CD8-positive, alpha-beta memory T cell (primary cell): Measurements from ENCODE around the gene TTF2. TPM values are rescaled to one million over a fixed set of nuclear protein-coding genes. Genes with fewer than 3 reads are reported as not detected.

ENCODE experiments used
- CTCF ChIA-PET: fragments of 350-600 bp; sonication (Branson Sonifier 250); formaldehyde crosslinking; loops from one replicate; lab custom pipeline; 2021; ENCODE audit warnings: antibody characterized with exemption; lab: Charles Lee
- POLR2A ChIA-PET: fragments of 350-600 bp; sonication (Branson Sonifier 250); formaldehyde crosslinking; loops from one replicate; lab custom pipeline; 2021; ENCODE audit warnings: antibody characterized with exemption; lab: Charles Lee
- DNase-seq, 5 donors: peaks; one replicate each; pipeline versions ENCODE4 v3.0.0 to v3.0.0-alpha.2; 2020 to 2022; ENCODE audit warnings: mixed read lengths in 1 of 5
- H3K27ac ChIP-seq: one replicate; pipeline ENCODE4 v1.7.0; 2013; ENCODE audit warnings: low read depth, mild to moderate bottlenecking, low read length, moderate library complexity
- H3K27me3 ChIP-seq: 2 replicates; pipeline ENCODE4 v1.7.0; 2013; ENCODE audit warnings: low read length, mild to moderate bottlenecking; ENCODE audit not compliant: insufficient read depth, poor library complexity, severe bottlenecking
- H3K36me3 ChIP-seq: 2 replicates; pipeline ENCODE4 v1.7.0; 2013; ENCODE audit warnings: mild to moderate bottlenecking, low read length, moderate library complexity; ENCODE audit not compliant: insufficient read depth
- H3K4me1 ChIP-seq: 2 replicates; pipeline ENCODE4 v1.7.0; 2013; ENCODE audit warnings: mild to moderate bottlenecking, low read length, moderate library complexity; ENCODE audit not compliant: insufficient read depth
- H3K4me3 ChIP-seq: 2 replicates; pipeline ENCODE4 v1.7.0; 2013; ENCODE audit warnings: mild to moderate bottlenecking, low read length
- H3K9me3 ChIP-seq: 2 replicates; pipeline ENCODE4 v1.7.0; 2013; ENCODE audit warnings: mild to moderate bottlenecking, low read length
- H3K27ac Mint-ChIP-seq, 8 donors: one replicate each; pipeline ENCODE4 v1.8.0; 2020 to 2021; ENCODE audit warnings: mixed read lengths in 8 of 8, mild to moderate bottlenecking in 6 of 8, inconsistent platforms in 3 of 8, moderate library complexity in 3 of 8
- H3K27me3 Mint-ChIP-seq, 2 donors: one replicate each; pipeline ENCODE4 v1.8.0; 2020 to 2021; ENCODE audit warnings: mixed read lengths in 2 of 2, mild to moderate bottlenecking in 1 of 2, moderate library complexity in 1 of 2
- H3K36me3 Mint-ChIP-seq, 3 donors: one replicate each; pipeline ENCODE4 v1.8.0; 2020 to 2021; ENCODE audit warnings: mixed read lengths in 3 of 3, inconsistent platforms in 1 of 3, mild to moderate bottlenecking in 1 of 3
- H3K4me1 Mint-ChIP-seq, 3 donors: one replicate each; pipeline ENCODE4 v1.8.0; 2020 to 2021; ENCODE audit warnings: mixed read lengths in 3 of 3, inconsistent platforms in 1 of 3, mild to moderate bottlenecking in 1 of 3
- H3K4me3 Mint-ChIP-seq, 7 donors: one replicate each; pipeline ENCODE4 v1.8.0; 2020 to 2021; ENCODE audit warnings: mixed read lengths in 7 of 7, mild to moderate bottlenecking in 6 of 7, moderate library complexity in 4 of 7, inconsistent platforms in 2 of 7
- H3K9me3 Mint-ChIP-seq, 5 donors: one replicate each; pipeline ENCODE4 v1.8.0; 2020 to 2022; ENCODE audit warnings: mixed read lengths in 5 of 5, mild to moderate bottlenecking in 3 of 5, moderate library complexity in 2 of 5, inconsistent platforms in 1 of 5
- polyA plus RNA-seq: library from polyadenylated mRNA; unstranded; fragments of 300-500 nt; fragmentation: Illumina TruSeq; gene quantifications from one replicate; pipeline ENCODE4 v1.2.3, GENCODE V29; 2021
- total RNA-seq, 2 experiments: library from RNA; stranded (reverse); gene quantifications; one replicate each; pipeline ENCODE4 v1.2.3, GENCODE V29; 2021

The TTF2 gene
- total RNA-seq (10 to 100 TPM; 89.0 TPM), polyA plus RNA-seq (11.7 TPM)

DNA sequence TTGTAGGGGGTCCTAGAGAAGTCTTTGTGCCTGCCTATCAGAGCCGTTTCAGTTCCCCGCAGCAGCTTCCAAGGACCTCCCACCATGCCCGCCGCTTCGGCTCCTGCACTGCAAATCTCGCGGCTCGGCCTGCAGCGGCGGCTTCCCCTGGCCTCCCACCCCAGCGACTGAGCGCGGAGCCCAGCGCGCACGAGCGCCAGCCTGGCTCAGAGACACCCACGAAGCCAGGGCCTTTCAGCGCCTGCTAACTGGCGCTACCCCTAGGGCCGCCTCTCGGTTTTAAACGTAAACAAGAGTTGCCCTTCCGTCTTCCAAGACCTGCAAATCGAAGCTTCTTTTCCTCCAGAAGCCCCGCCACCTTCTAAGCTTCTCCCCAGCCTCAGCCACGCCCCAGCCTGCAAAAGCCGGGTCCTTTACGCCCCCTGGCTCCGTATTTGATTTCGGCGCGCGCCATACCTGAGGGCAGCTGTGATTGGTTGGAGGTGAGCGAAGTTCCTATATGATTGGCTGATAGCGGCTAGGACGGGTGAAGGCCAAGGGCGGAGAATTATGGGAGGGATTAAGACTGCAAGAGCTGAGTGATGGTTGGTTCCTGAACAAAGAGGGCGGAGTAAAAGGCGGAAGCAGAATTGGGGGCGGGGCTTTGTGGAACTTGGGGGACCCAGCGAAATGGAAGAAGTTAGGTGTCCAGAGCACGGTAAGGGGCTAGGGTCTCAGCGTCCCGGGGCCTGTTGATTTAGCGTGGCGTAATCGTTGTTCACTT lies at the start of gene TTF2:
TTF2 (plus strand) TSS at position 649 of the 763 bp plus-strand sequence; CDS start at position 670, 21 bp downstream.
- Histone ChIP-seq H3K27ac (peak within 1 kb of the TSS; percentile 81), H3K4me3 (peak within 1 kb of the TSS; percentile 76), H3K9me3 (no peaks in the 10 kb centered on the region), H3K27me3 (no peaks in the 10 kb centered on the region), H3K36me3 (no peaks in the 10 kb centered on the region), H3K4me1 (peaks cover 10% of the 10 kb centered on the region)
- peaks cover 39 to 58% (median 56%) of the 10 kb centered on the region in 3 donors for H3K4me1 Mint-ChIP-seq
- no peaks in the 10 kb centered on the region for H3K27me3 Mint-ChIP-seq
- H3K27ac Mint-ChIP-seq = peak within 1 kb of the TSS in 3 of 8 donors; percentile 64 to 90 (median 78)
- peaks cover 4 to 21% (median 10%) of the 10 kb centered on the region in 3 donors for H3K36me3 Mint-ChIP-seq
- POLR2A ChIA-PET = interaction anchor here (0.6 to 1.4 kb wide), 11 partner anchors 8 to 322 kb away, joined by 3 to 6 read pairs (median 3); no protein-coding TSS in a partner anchor
- peak; percentile 91 to 99 (median 98) for DNase-seq
- no peak within 1 kb of the TSS for H3K4me3 Mint-ChIP-seq
- CTCF ChIA-PET = interaction anchor here (0.8 to 2.4 kb wide), 12 partner anchors 12 to 698 kb away, joined by 3 to 17 read pairs (median 4); no protein-coding TSS in a partner anchor
- no peaks in the 10 kb centered on the region for H3K9me3 Mint-ChIP-seq

DNA sequence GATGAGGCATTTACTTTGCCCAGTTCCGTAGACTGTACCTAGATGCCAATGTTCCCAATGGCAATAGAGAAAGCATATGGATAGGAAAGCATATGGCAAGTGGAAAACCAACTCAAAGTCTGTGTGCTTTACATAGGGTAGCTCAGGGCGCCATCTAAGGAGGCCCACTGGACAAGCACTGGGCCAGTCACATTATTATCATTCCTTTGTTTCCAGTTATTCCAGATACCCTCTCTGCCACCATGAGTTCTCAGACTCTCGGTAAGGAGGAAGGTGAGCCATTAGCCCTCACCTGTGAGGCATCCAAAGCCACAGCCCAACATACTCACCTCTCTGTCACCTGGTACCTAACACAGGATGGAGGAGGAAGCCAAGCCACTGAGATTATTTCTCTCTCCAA lies 48.8 kb upstream of the TTF2 start:
- H3K36me3 Mint-ChIP-seq = peaks cover 0 to 4% (median 0%) of the 10 kb centered on the region in 3 donors
- peaks cover 19 to 58% (median 30%) of the 10 kb centered on the region in 3 donors for H3K4me1 Mint-ChIP-seq
- Histone ChIP-seq H3K9me3 (no peaks in the 10 kb centered on the region), H3K36me3 (no peaks in the 10 kb centered on the region), H3K4me1 (peaks cover 32% of the 10 kb centered on the region), H3K4me3 (no peak overlapping the region), H3K27ac (no peak overlapping the region), H3K27me3 (no peaks in the 10 kb centered on the region)
- H3K4me3 Mint-ChIP-seq = peak overlapping the region in 1 of 7 donors; percentile 19
- H3K27ac Mint-ChIP-seq = no peak overlapping the region
- POLR2A ChIA-PET = no interaction called here
- CTCF ChIA-PET = no interaction called here
- peaks cover 0 to 6% of the 10 kb centered on the region in 2 donors for H3K27me3 Mint-ChIP-seq
- no peak for DNase-seq
- H3K9me3 Mint-ChIP-seq = no peaks in the 10 kb centered on the region

DNA sequence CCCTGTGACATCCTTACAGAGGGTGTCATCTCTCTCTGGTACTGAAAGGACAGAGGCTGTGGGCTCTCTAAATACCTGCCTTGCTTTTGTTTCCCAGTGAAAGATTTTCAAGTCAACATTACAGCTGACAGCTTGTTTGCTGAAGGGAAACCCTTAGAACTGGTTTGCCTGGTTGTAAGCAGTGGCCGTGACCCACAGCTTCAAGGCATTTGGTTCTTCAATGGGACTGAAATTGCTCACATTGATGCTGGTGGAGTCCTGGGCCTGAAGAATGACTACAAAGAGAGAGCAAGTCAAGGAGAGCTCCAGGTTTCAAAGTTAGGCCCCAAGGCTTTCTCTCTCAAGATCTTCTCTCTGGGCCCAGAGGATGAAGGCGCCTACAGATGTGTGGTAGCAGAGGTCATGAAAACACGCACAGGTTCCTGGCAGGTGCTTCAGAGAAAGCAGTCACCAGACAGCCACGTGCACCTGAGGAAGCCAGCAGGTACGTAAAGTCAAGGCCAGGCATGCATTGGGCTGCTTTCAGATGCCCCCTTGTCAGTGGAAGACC lies 46.7 kb upstream of the TTF2 start:
- Mint-ChIP-seq H3K27me3 (peaks cover 0 to 15% of the 10 kb centered on the region in 2 donors), H3K27ac (peak overlapping the region in 1 of 8 donors; percentile 75), H3K36me3 (peaks cover 0 to 4% (median 0%) of the 10 kb centered on the region in 3 donors), H3K9me3 (no peaks in the 10 kb centered on the region), H3K4me1 (peaks cover 14 to 45% (median 15%) of the 10 kb centered on the region in 3 donors), H3K4me3 (peak overlapping the region in 2 of 7 donors; percentile 28 to 64)
- Histone ChIP-seq H3K27me3 (no peaks in the 10 kb centered on the region), H3K27ac (no peak overlapping the region), H3K4me3 (no peak overlapping the region), H3K9me3 (no peaks in the 10 kb centered on the region), H3K4me1 (peaks cover 20% of the 10 kb centered on the region), H3K36me3 (no peaks in the 10 kb centered on the region)
- ChIA-PET CTCF (no interaction called here), POLR2A (no interaction called here)
- no peak for DNase-seq

DNA sequence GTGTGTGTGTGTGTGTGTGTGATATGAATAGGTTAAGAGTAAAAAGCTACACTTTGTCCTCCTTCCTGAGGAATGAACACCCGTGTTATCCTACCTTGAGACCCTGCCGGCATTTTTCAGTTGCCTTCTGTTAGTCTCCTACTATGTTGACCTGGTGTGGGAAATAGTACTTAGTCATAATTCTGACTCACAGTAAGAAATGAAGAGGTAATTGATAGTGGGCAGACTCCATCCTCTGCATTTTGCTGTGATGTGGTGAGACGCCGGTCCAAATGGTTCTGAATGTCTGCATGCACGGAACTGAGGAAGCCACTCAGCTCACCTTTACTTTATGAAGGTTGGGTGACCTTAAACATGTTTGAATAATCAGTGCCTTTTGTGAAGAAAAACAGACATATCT lies 45.9 kb upstream of the TTF2 start:
- Mint-ChIP-seq H3K27me3 (peaks cover 0 to 17% of the 10 kb centered on the region in 2 donors), H3K4me1 (peaks cover 7 to 36% (median 7%) of the 10 kb centered on the region in 3 donors)

DNA sequence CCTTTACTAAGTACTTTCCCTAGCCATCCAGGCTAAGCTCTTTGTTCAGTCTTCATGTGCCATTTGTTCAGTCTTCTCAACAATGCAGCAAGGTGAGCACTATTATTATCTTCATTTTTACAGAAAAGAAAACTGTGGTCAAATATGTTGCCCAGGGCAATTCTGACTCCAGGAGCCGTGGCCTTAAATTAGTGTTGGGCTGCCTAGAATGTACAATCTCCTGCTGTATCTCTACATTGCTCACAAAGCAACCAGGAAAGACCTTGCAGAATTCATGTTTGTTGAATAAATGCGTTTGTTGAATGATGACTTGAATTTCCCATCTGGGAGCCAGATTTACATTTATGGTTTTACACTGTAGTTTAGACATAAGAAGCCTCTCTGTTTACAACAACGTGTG lies 44.4 kb upstream of the TTF2 start:
- H3K9me3 ChIP-seq = no peaks in the 10 kb centered on the region
- no peaks in the 10 kb centered on the region for H3K9me3 Mint-ChIP-seq
- H3K27me3 Mint-ChIP-seq = peaks cover 3 to 23% of the 10 kb centered on the region in 2 donors
- no peaks in the 10 kb centered on the region for H3K36me3 ChIP-seq
- ChIA-PET POLR2A (no interaction called here), CTCF (no interaction called here)
- peaks cover 0 to 6% (median 0%) of the 10 kb centered on the region in 3 donors for H3K36me3 Mint-ChIP-seq
- peak overlapping the region in 1 of 8 donors; percentile 73 for H3K27ac Mint-ChIP-seq
- no peak overlapping the region for H3K4me3 ChIP-seq
- H3K4me3 Mint-ChIP-seq = peak overlapping the region in 1 of 7 donors; percentile 15
- DNase-seq = no peak
- peaks cover 4% of the 10 kb centered on the region for H3K4me1 ChIP-seq
- no peak overlapping the region for H3K27ac ChIP-seq
- H3K4me1 Mint-ChIP-seq = peaks cover 0 to 23% (median 0%) of the 10 kb centered on the region in 3 donors
- H3K27me3 ChIP-seq = no peaks in the 10 kb centered on the region

More for the DNA sequence above, 45.9 kb upstream of the TTF2 start:
- ChIA-PET POLR2A (no interaction called here), CTCF (no interaction called here)
- DNase-seq = no peak
- Histone ChIP-seq H3K27ac (no peak overlapping the region), H3K27me3 (no peaks in the 10 kb centered on the region), H3K4me1 (peaks cover 12% of the 10 kb centered on the region), H3K36me3 (no peaks in the 10 kb centered on the region), H3K4me3 (no peak overlapping the region), H3K9me3 (no peaks in the 10 kb centered on the region)
- no peaks in the 10 kb centered on the region for H3K9me3 Mint-ChIP-seq
- H3K4me3 Mint-ChIP-seq = peak overlapping the region in 1 of 7 donors; percentile 52
- peak overlapping the region in 2 of 8 donors; percentile 41 to 79 for H3K27ac Mint-ChIP-seq
- peaks cover 0 to 4% (median 0%) of the 10 kb centered on the region in 3 donors for H3K36me3 Mint-ChIP-seq

DNA sequence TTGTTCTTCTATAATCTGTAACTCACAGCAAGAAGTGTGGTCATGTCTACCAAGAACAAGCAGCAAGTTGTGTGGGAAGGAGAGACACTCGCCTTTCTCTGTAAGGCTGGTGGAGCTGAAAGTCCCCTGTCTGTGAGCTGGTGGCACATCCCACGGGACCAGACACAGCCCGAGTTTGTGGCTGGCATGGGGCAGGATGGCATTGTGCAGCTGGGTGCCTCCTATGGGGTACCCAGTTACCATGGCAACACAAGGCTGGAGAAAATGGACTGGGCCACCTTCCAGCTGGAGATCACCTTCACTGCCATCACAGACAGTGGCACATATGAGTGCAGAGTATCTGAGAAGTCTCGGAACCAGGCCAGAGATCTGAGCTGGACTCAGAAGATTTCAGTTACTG lies 43.1 kb upstream of the TTF2 start:
- H3K36me3 ChIP-seq = no peaks in the 10 kb centered on the region
- peaks cover 3 to 29% of the 10 kb centered on the region in 2 donors for H3K27me3 Mint-ChIP-seq
- H3K27ac ChIP-seq = no peak overlapping the region
- ChIA-PET POLR2A (no interaction called here), CTCF (no interaction called here)
- no peaks in the 10 kb centered on the region for H3K9me3 Mint-ChIP-seq
- no peak for DNase-seq
- H3K27ac Mint-ChIP-seq = no peak overlapping the region
- peaks cover 0 to 17% (median 0%) of the 10 kb centered on the region in 3 donors for H3K4me1 Mint-ChIP-seq
- no peaks in the 10 kb centered on the region for H3K9me3 ChIP-seq
- H3K36me3 Mint-ChIP-seq = peaks cover 0 to 2% (median 0%) of the 10 kb centered on the region in 3 donors
- peaks cover 4% of the 10 kb centered on the region for H3K4me1 ChIP-seq
- H3K4me3 ChIP-seq = no peak overlapping the region
- no peaks in the 10 kb centered on the region for H3K27me3 ChIP-seq
- no peak overlapping the region for H3K4me3 Mint-ChIP-seq

DNA sequence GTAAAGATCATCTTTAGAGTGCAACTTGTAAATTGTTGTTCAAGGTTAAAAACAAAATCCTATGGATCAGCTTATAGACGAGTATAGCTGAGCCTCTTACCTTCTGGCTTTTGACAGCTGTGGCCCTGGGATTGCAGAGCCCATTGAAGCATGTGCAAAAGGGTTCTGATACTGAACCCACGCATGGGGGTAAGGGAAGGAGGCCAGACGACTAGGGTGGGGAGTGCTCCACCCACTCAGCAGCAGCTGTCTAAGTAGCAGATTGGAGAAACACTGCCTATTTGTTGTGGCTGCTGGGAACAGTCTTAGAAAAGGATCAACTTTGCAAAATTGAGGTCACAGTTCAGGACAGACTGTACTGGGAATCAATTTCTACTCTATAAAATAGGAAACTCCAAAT lies 42.5 kb upstream of the TTF2 start:
- Mint-ChIP-seq H3K27ac (no peak overlapping the region), H3K4me1 (peaks cover 0 to 17% (median 0%) of the 10 kb centered on the region in 3 donors), H3K27me3 (peaks cover 3 to 29% of the 10 kb centered on the region in 2 donors), H3K4me3 (no peak overlapping the region), H3K36me3 (peaks cover 0 to 2% (median 0%) of the 10 kb centered on the region in 3 donors), H3K9me3 (no peaks in the 10 kb centered on the region)
- Histone ChIP-seq H3K36me3 (no peaks in the 10 kb centered on the region), H3K27ac (no peak overlapping the region), H3K9me3 (no peaks in the 10 kb centered on the region), H3K27me3 (no peaks in the 10 kb centered on the region), H3K4me3 (no peak overlapping the region), H3K4me1 (peaks cover 4% of the 10 kb centered on the region)
- DNase-seq = no peak
- ChIA-PET CTCF (no interaction called here), POLR2A (no interaction called here)
